PC-9 (cell line): ENCODE results near the gene GPC5. TPM values are rescaled to one million over a fixed set of nuclear protein-coding genes. Genes with fewer than 3 reads are reported as not detected.
A peak's percentile ranks its signal among the peaks of the same experiment; 100 is the strongest.

ENCODE experiments used
- Bru-seq: library from RNA; stranded (reverse); fragments of 400-500 nt; gene quantifications from one replicate; lab custom pipeline; 2021; lab: Mats Ljungman, UMichigan
- BruChase-seq, 2 experiments: library from RNA; stranded (reverse); fragments of 400-500 nt; gene quantifications; one replicate each; lab custom pipeline; 2021; lab: Mats Ljungman, UMichigan
- BruUV-seq: library from RNA; stranded (reverse); fragments of 400-500 nt; replicated peaks from 2 replicates; lab custom pipeline; 2021; lab: Mats Ljungman, UMichigan
- CTCF ChIA-PET: fragments of 300-600 bp; sonication (Branson Sonifier 250); formaldehyde crosslinking; loops from one replicate; lab custom pipeline; 2022; ENCODE audit warnings: antibody characterized with exemption; lab: Charles Lee
- POLR2A ChIA-PET: fragments of 300-600 bp; sonication (Branson Sonifier 250); formaldehyde crosslinking; loops from one replicate; lab custom pipeline; 2022; ENCODE audit warnings: antibody characterized with exemption; ENCODE audit not compliant: unreplicated experiment; lab: Charles Lee
- DNase-seq, 2 experiments: peaks; one replicate each; pipeline versions ENCODE4 v3.0.0 to v3.0.0-alpha.2; 2015 to 2022; ENCODE audit warnings: mixed read lengths in 1 of 2
- H2AFZ ChIP-seq: fragments of 200-600 bp; sonication (generic); 2 replicates; pipeline ENCODE4 v1.8.1; 2017; ENCODE audit warnings: antibody characterized with exemption
- H3F3A ChIP-seq: fragments of 200-600 bp; sonication (generic); 2 replicates; pipeline ENCODE4 v1.8.1; 2017; ENCODE audit warnings: antibody characterized with exemption, mild to moderate bottlenecking, low read depth; ENCODE audit not compliant: insufficient read depth
- H3K27ac ChIP-seq: fragments of 200-600 bp; sonication (generic); 2 replicates; pipeline ENCODE4 v1.6.1; 2016; ENCODE audit warnings: mixed run types
- H3K27me3 ChIP-seq: fragments of 200-600 bp; sonication (generic); 2 replicates; pipeline ENCODE4 v1.6.1; 2016; ENCODE audit warnings: low read depth, mixed run types; ENCODE audit not compliant: insufficient read depth
- H3K36me3 ChIP-seq: fragments of 200-600 bp; sonication (generic); 2 replicates; pipeline ENCODE4 v1.6.1; 2016; ENCODE audit warnings: low read depth, mixed run types
- H3K4me1 ChIP-seq: fragments of 200-600 bp; sonication (generic); replicated peaks from 2 replicates; pipeline ENCODE4 v1.6.1; 2016; ENCODE audit warnings: mixed run types; ENCODE audit not compliant: insufficient read depth
- H3K4me2 ChIP-seq: fragments of 200-600 bp; sonication (generic); 2 replicates; pipeline ENCODE4 v1.6.1; 2017; ENCODE audit warnings: mixed run types
- H3K4me3 ChIP-seq: fragments of 200-600 bp; sonication (generic); 2 replicates; pipeline ENCODE4 v1.6.1; 2016; ENCODE audit warnings: mixed run types
- H3K79me2 ChIP-seq: fragments of 200-600 bp; sonication (generic); 2 replicates; pipeline ENCODE4 v1.6.1; 2017; ENCODE audit warnings: low read depth, mixed run types
- H3K9me2 ChIP-seq: fragments of 200-600 bp; sonication (generic); 2 replicates; pipeline ENCODE4 v1.8.1; 2017; ENCODE audit warnings: mild to moderate bottlenecking; ENCODE audit not compliant: insufficient read depth
- H3K9me3 ChIP-seq: fragments of 200-600 bp; sonication (generic); 2 replicates; pipeline ENCODE4 v1.8.1; 2016; ENCODE audit warnings: low read depth; ENCODE audit not compliant: insufficient read depth
- H4K20me1 ChIP-seq: fragments of 200-600 bp; sonication (generic); 2 replicates; pipeline ENCODE4 v1.8.1; 2017; ENCODE audit not compliant: insufficient read depth
- EZH2 ChIP-seq: fragments of 200-600 bp; sonication (generic); IDR thresholded peaks from 2 replicates; pipeline ENCODE4 v1.8.0; 2017; ENCODE audit warnings: antibody characterized with exemption, low read depth
- intact Hi-C: fragments of 100-400 bp; cut with micrococcal nuclease; formaldehyde crosslinking; loops from one replicate; pipeline ENCODE4 v1.10.0; 2022; ENCODE audit not compliant: unreplicated experiment
- long read RNA-seq: library from polyadenylated mRNA; stranded (forward); transcript quantifications from one replicate; pipeline ENCODE4 v2.0.0, GENCODE V29; 2022
- total RNA-seq: library from RNA; stranded (reverse); gene quantifications from 2 replicates; pipeline ENCODE4 v1.2.3, GENCODE V29; 2021
- TF ChIP-seq, protein P1 (sequence below): fragments of 200-600 bp; sonication (generic); conservative IDR thresholded peaks from 2 replicates; pipeline ENCODE4 v1.6.1; 2017; ENCODE audit warnings: mixed run types, antibody characterized with exemption, mild to moderate bottlenecking, moderate library complexity

Gene GPC5
- not detected in 2 replicates for total RNA-seq
- Bru-seq, nascent RNA, result percentile 5 among the genes with signal in this experiment
- BruChase-seq, experiment 1, labeled RNA remaining after a 2-hour chase, result percentile 17 among the genes with signal in this experiment
- BruChase-seq, experiment 2, labeled RNA remaining after a 6-hour chase, result percentile 7 among the genes with signal in this experiment
- long read RNA-seq, result 0 reads

DNA sequence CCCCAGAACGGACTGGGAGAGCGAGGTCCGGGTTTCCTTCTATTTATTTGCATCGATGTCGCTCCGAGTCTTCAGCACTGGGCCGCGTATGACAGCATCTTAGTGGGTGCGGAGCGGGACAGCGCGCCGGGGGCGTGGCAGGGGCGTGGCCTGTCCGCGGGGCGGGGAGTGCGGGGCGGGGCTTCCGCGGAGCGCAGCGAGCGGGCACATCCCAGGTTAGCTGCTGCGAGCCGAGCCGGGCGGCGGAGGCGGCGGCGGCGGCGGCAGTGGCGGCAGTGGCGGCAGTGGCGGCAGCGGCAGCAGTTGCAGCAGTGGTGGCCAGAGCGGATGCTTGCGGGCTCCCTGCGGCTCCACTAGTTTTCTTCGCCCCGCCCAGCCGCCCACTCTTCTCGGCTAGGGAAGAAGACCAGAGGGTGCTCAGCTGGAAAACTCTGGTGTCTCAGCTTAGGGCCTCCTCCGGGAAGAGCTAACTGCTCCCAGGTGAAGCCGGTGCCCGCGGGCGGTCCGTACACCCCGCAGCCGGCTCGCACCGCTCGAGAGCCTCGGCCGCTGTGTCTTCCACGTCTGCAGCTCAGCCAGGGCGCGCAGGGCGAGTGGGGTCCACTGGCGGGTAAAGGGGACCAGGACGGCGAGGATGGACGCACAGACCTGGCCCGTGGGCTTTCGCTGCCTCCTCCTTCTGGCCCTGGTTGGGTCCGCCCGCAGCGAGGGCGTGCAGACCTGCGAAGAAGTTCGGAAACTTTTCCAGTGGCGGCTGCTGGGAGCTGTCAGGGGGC is at the start of gene GPC5:
TSS of gene GPC5 (plus strand) at position 209 of the 776 bp plus-strand sequence.
- POLR2A ChIA-PET, result interaction anchor here (0.6 kb wide), 2 partner anchors 61 to 1071 kb away, joined by 3 to 4 read pairs; no protein-coding TSS in a partner anchor
- Histone ChIP-seq H3K27me3 (peaks cover 16% of the 10 kb centered on the region; the same call in 1 of the 2 replicates), H3F3A (no peaks in the 10 kb centered on the region), H3K4me3 (peak within 1 kb of the TSS; percentile 38; the same call in 1 of the 2 replicates), H3K27ac (no peak within 1 kb of the TSS), H3K9me3 (no peaks in the 10 kb centered on the region), H2AFZ (0 out of 2 replicates have a peak within 1 kb of the TSS, but pooled peaks have one; percentile 58), H3K79me2 (no peaks in the 10 kb centered on the region), H3K9me2 (peaks cover 3% of the 10 kb centered on the region; the same call in 1 of the 2 replicates), H4K20me1 (no peaks in the 10 kb centered on the region), H3K36me3 (no peaks in the 10 kb centered on the region), H3K4me2 (peak within 1 kb of the TSS; percentile 66), H3K4me1 (no peaks in the 10 kb centered on the region)
- peak; percentile 43 to 74 for DNase-seq
- intact Hi-C loops, result no loop called here
- BruUV-seq, result no TSS peak
- TF ChIP-seq, protein P1, sequence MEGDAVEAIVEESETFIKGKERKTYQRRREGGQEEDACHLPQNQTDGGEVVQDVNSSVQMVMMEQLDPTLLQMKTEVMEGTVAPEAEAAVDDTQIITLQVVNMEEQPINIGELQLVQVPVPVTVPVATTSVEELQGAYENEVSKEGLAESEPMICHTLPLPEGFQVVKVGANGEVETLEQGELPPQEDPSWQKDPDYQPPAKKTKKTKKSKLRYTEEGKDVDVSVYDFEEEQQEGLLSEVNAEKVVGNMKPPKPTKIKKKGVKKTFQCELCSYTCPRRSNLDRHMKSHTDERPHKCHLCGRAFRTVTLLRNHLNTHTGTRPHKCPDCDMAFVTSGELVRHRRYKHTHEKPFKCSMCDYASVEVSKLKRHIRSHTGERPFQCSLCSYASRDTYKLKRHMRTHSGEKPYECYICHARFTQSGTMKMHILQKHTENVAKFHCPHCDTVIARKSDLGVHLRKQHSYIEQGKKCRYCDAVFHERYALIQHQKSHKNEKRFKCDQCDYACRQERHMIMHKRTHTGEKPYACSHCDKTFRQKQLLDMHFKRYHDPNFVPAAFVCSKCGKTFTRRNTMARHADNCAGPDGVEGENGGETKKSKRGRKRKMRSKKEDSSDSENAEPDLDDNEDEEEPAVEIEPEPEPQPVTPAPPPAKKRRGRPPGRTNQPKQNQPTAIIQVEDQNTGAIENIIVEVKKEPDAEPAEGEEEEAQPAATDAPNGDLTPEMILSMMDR, result no peak
- no peak for TF ChIP-seq EZH2
- CTCF ChIA-PET, result interaction anchor here (1.0 kb wide), 1 partner anchor 17 kb away, joined by 4 read pairs; no protein-coding TSS in a partner anchor

GRCh38 chr13:91348906-91349435 is 49.5 kb upstream of the GPC5 start:
- Histone ChIP-seq H3K36me3 (peaks cover 46% of the 10 kb centered on the region), H2AFZ (peak overlapping the region; percentile 79), H3K27ac (peak overlapping the region; percentile 81), H3K9me3 (no peaks in the 10 kb centered on the region), H3K27me3 (no peaks in the 10 kb centered on the region), H3F3A (peaks cover 44% of the 10 kb centered on the region), H3K79me2 (peaks cover 48% of the 10 kb centered on the region), H3K9me2 (no peaks in the 10 kb centered on the region), H3K4me3 (peak overlapping the region; percentile 99), H3K4me1 (peaks cover 20% of the 10 kb centered on the region), H3K4me2 (peak overlapping the region; percentile 91), H4K20me1 (peaks cover 45% of the 10 kb centered on the region)
- peak; percentile 66 to 89 for DNase-seq
- ChIA-PET CTCF (interaction anchor here (0.5 to 0.7 kb wide), 2 partner anchors 8 to 41 kb away, joined by 3 read pairs; no protein-coding TSS in a partner anchor), POLR2A (interaction anchor here (0.6 to 0.7 kb wide), 2 partner anchors 20 to 98 kb away, joined by 4 to 5 read pairs; no protein-coding TSS in a partner anchor)
- TF ChIP-seq, protein P1, result peak; percentile 82
- TF ChIP-seq EZH2, result no peak
- intact Hi-C loops, result loop anchor here (10.0 kb wide), 1 partner anchor 214 kb away; no protein-coding TSS in a partner anchor
- no TSS peak for BruUV-seq
